Measurements from ENCODE around the gene NRXN3. TPM values are rescaled to one million over a fixed set of nuclear protein-coding genes. Genes with fewer than 3 reads are reported as not detected.

NRXN3 gene
- total RNA-seq, 2 donors from 2014 or later: 1.2 to 7.8 TPM

- H3K4me1 ChIP-seq: no peaks in the 10 kb centered on the region
- H3K27ac ChIP-seq: no peak overlapping the region
- intact Hi-C loops (cut with DNase I): no loop called here
- no peak for DNase-seq
- H3K9me3 ChIP-seq: no peaks in the 10 kb centered on the region
- no peak overlapping the region for H3K4me3 ChIP-seq
- H3K36me3 ChIP-seq: no peaks in the 10 kb centered on the region
- no peak overlapping the region for H3K9ac ChIP-seq (ENCODE audit: low read depth in 2 of 2, low read length in 2 of 2)
- H3K27me3 ChIP-seq: no peaks in the 10 kb centered on the region
- TF ChIP-seq, protein P1, sequence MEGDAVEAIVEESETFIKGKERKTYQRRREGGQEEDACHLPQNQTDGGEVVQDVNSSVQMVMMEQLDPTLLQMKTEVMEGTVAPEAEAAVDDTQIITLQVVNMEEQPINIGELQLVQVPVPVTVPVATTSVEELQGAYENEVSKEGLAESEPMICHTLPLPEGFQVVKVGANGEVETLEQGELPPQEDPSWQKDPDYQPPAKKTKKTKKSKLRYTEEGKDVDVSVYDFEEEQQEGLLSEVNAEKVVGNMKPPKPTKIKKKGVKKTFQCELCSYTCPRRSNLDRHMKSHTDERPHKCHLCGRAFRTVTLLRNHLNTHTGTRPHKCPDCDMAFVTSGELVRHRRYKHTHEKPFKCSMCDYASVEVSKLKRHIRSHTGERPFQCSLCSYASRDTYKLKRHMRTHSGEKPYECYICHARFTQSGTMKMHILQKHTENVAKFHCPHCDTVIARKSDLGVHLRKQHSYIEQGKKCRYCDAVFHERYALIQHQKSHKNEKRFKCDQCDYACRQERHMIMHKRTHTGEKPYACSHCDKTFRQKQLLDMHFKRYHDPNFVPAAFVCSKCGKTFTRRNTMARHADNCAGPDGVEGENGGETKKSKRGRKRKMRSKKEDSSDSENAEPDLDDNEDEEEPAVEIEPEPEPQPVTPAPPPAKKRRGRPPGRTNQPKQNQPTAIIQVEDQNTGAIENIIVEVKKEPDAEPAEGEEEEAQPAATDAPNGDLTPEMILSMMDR (IDR thresholded peaks at IDR 0.05): no peak
Observed at GRCh38 chr14:78605025-78605762, 435.0 kb downstream of the NRXN3 start.

- Histone ChIP-seq H3K27me3 (no peaks in the 10 kb centered on the region), H3K9me3 (no peaks in the 10 kb centered on the region), H3K9ac (ENCODE audit: low read depth in 2 of 2, low read length in 2 of 2) (no peak overlapping the region), H3K4me1 (no peaks in the 10 kb centered on the region), H3K27ac (no peak overlapping the region), H3K36me3 (no peaks in the 10 kb centered on the region), H3K4me3 (no peak overlapping the region)
- intact Hi-C loops (cut with DNase I): no loop called here
- TF ChIP-seq, protein P1 (IDR thresholded peaks at IDR 0.05): no peak
- no peak for DNase-seq
Observed at GRCh38 chr14:78605897-78606500, 435.8 kb downstream of the NRXN3 start.

- H3K27ac ChIP-seq: no peak overlapping the region
- no peak overlapping the region for H3K4me3 ChIP-seq
- DNase-seq: no peak
- H3K9ac ChIP-seq (ENCODE audit: low read depth in 2 of 2, low read length in 2 of 2): no peak overlapping the region
- intact Hi-C loops (cut with DNase I): no loop called here
- H3K27me3 ChIP-seq: no peaks in the 10 kb centered on the region
- H3K36me3 ChIP-seq: no peaks in the 10 kb centered on the region
- H3K4me1 ChIP-seq: no peaks in the 10 kb centered on the region
- no peaks in the 10 kb centered on the region for H3K9me3 ChIP-seq
- TF ChIP-seq, protein P1 (IDR thresholded peaks at IDR 0.05): no peak
Observed at GRCh38 chr14:78608998-78609787, 439.0 kb downstream of the NRXN3 start.

DNA sequence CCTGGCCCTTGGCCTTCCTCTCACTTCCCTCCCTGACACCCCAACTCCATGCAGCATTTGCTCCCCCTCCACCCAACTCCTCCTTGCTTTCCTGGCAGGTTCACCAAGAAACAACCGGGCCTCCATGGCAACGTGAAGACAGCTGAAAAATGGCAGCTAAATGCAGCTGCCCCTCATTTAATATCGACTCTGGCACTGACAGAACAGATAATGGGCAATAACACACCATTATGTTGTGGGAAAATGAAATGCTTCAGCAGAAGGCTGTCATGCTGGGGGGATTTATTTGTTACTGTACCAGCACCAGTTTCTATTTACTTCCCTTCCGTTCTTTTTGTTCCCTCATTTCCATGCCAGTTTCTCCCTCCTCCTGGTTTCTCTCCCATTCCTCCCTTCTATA is 440.8 kb downstream of the NRXN3 start:
- no peaks in the 10 kb centered on the region for H3K4me1 ChIP-seq
- H3K27ac ChIP-seq: no peak overlapping the region
- DNase-seq: no peak
- H3K9me3 ChIP-seq: no peaks in the 10 kb centered on the region
- no peaks in the 10 kb centered on the region for H3K27me3 ChIP-seq
- H3K36me3 ChIP-seq: no peaks in the 10 kb centered on the region
- H3K4me3 ChIP-seq: no peak overlapping the region
- TF ChIP-seq, protein P1 (IDR thresholded peaks at IDR 0.05): no peak
- intact Hi-C loops (cut with DNase I): no loop called here
- H3K9ac ChIP-seq (ENCODE audit: low read depth in 2 of 2, low read length in 2 of 2): no peak overlapping the region

DNA sequence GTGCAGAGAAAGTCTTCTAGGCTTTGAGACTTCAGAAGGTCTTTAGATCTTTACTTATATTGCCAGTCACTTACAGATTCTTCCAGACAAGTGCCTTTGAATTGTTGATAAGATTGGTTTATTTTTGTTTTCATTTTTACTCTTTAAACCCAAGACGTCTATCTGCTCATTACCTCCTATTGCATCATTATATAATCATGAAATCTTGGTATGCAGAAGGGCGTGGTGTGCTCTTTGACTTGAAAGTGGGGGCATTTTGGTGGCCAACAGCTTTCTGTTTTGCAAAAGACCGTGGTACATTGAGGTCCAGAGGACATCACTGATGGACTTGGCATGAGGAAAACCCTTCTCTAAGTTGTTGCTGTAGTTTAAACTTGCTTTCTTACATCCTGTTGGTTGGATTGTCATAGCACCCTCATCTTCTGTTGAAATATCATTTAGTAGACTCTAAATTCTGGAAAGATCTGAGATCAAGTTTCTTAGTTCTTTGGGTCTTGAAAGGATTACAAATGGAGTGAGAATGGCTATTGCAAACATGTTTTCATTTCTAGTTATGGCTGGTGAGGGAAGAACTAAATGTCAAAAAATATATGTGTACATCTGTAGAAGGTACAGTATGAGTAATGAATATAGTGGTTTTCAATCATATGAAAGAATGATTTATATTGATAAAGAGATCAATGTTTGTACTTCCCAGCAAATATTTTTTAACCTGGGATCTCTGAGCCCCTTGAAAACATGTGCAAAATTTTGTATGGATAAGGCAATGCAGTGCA is 441.8 kb downstream of the NRXN3 start:
- TF ChIP-seq, protein P1 (IDR thresholded peaks at IDR 0.05): no peak
- H3K4me3 ChIP-seq: no peak overlapping the region
- no peaks in the 10 kb centered on the region for H3K4me1 ChIP-seq
- H3K36me3 ChIP-seq: no peaks in the 10 kb centered on the region
- H3K9me3 ChIP-seq: no peaks in the 10 kb centered on the region
- H3K27me3 ChIP-seq: no peaks in the 10 kb centered on the region
- H3K9ac ChIP-seq (ENCODE audit: low read depth in 2 of 2, low read length in 2 of 2): no peak overlapping the region
- intact Hi-C loops (cut with DNase I): no loop called here
- H3K27ac ChIP-seq: no peak overlapping the region
- DNase-seq: no peak

All from colonic mucosa (tissue), 4 donors.